Measurements from ENCODE around the gene BRAF.
"Not testable (repeated sequence)": the region's sequence is repeated elsewhere in the genome, so short reads cannot be mapped to it uniquely, and the experiment has no call there.

Gene BRAF

GRCh38 chr7:140754506-140754905 lies 170.2 kb downstream of the BRAF start:
- TF ChIP-seq, protein P1, sequence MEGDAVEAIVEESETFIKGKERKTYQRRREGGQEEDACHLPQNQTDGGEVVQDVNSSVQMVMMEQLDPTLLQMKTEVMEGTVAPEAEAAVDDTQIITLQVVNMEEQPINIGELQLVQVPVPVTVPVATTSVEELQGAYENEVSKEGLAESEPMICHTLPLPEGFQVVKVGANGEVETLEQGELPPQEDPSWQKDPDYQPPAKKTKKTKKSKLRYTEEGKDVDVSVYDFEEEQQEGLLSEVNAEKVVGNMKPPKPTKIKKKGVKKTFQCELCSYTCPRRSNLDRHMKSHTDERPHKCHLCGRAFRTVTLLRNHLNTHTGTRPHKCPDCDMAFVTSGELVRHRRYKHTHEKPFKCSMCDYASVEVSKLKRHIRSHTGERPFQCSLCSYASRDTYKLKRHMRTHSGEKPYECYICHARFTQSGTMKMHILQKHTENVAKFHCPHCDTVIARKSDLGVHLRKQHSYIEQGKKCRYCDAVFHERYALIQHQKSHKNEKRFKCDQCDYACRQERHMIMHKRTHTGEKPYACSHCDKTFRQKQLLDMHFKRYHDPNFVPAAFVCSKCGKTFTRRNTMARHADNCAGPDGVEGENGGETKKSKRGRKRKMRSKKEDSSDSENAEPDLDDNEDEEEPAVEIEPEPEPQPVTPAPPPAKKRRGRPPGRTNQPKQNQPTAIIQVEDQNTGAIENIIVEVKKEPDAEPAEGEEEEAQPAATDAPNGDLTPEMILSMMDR (conservative IDR thresholded peaks at IDR 0.05; ENCODE audit: control insufficient read depth, insufficient read depth, low read depth, low read length) = no peak
- DNase-seq (ENCODE audit: low read depth) = no peak
- no peak overlapping the region for H3K4me3 ChIP-seq (ENCODE audit: control insufficient read depth, low read depth, low read length)

DNA sequence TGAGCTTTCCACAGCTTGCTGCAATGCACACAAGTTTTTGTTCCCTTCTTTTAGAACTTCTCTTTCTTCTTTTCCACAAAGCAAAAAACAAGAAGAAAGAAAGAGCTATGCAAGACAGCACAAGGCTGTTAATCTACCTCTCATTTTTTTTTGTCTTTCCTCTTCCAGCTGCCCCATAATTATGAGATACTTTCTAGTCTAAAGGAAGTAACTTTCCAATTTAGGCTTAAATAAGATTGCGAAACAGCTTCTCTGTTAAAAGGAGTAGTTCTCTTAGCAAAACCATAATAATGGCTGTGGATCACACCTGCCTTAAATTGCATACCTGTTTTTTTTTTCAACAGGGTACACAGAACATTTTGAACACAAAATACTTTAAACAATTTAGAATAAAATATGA lies 172.2 kb downstream of the BRAF start:
- no peak overlapping the region for H3K4me3 ChIP-seq (ENCODE audit: control insufficient read depth, low read depth, low read length)
- no peak for DNase-seq (ENCODE audit: low read depth)
- TF ChIP-seq, protein P1 (conservative IDR thresholded peaks at IDR 0.05; ENCODE audit: control insufficient read depth, insufficient read depth, low read depth, low read length) = no peak

GRCh38 chr7:140746751-140747150 lies 178.0 kb downstream of the BRAF start:
- DNase-seq (ENCODE audit: low read depth) = no peak
- TF ChIP-seq, protein P1 (conservative IDR thresholded peaks at IDR 0.05; ENCODE audit: control insufficient read depth, insufficient read depth, low read depth, low read length) = no peak
- H3K4me3 ChIP-seq (ENCODE audit: control insufficient read depth, low read depth, low read length) = no peak overlapping the region

DNA sequence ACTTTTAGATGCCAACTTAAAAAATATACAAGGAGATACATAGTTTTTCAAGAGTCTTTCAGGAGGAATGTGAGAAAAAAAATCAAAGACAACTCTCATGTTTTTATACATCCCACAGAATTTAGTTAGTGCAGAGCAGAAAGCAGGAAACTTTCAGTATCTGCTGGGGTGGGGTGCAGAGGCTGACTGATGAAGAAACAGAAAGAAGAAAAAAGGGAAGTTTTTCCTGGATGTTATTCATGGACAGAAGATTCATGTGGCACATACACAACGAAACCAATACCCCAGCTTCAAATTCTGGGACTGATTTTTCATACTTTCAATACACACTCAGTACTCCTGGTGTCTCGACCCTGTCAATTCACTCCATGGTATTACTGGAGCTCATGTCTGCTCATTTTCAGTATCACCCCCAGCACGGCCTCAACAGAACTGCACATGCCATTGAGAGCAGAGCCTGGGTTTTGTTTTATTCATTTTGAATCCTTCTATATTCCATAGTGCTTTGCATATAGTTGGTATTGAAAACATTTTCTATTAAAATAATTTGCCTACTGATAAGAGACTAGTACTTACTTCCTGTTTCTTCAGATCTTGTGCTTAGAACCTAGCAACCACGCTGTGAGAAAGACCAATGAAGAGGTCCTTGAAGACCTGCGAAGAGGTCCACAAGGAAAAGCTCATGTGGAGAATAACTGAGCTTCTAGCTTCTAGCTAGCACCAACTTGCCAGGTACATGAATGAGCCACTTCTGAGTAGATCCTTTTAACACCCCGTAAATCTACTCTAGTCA lies 179.3 kb downstream of the BRAF start:
- H3K4me3 ChIP-seq (ENCODE audit: control insufficient read depth, low read depth, low read length) = no peak overlapping the region
- DNase-seq (ENCODE audit: low read depth) = no peak
- TF ChIP-seq, protein P1 (conservative IDR thresholded peaks at IDR 0.05; ENCODE audit: control insufficient read depth, insufficient read depth, low read depth, low read length) = no peak

- no peak for DNase-seq (ENCODE audit: low read depth)
- H3K4me3 ChIP-seq (ENCODE audit: control insufficient read depth, low read depth, low read length) = no peak overlapping the region
- TF ChIP-seq, protein P1 (conservative IDR thresholded peaks at IDR 0.05; ENCODE audit: control insufficient read depth, insufficient read depth, low read depth, low read length) = no peak
Measured at GRCh38 chr7:140744005-140744404, 180.7 kb downstream of the BRAF start.

- not testable (repeated sequence) for H3K4me3 ChIP-seq (ENCODE audit: control insufficient read depth, low read depth, low read length); DNase-seq (ENCODE audit: low read depth)
Measured at GRCh38 chr7:140743255-140743654, 181.5 kb downstream of the BRAF start.

- no peak overlapping the region for H3K4me3 ChIP-seq (ENCODE audit: control insufficient read depth, low read depth, low read length)
- DNase-seq (ENCODE audit: low read depth) = no peak
- TF ChIP-seq, protein P1 (conservative IDR thresholded peaks at IDR 0.05; ENCODE audit: control insufficient read depth, insufficient read depth, low read depth, low read length) = no peak
Measured at GRCh38 chr7:140738280-140738679, 186.4 kb downstream of the BRAF start.
